GM18907 (cell line): ENCODE results near the gene LCP2.

Source experiments
- ATAC-seq: cut with Tn5 transposase; IDR thresholded peaks from one replicate; pipeline ENCODE4 v1.9.1; 2021; ENCODE audit warnings: mild to moderate bottlenecking, moderate library complexity; ENCODE audit not compliant: unreplicated experiment

Gene LCP2

GRCh38 chr5:170316937-170317336 is 19.4 kb upstream of the LCP2 start:
- no peak for ATAC-seq

- no peak for ATAC-seq
Measured at GRCh38 chr5:170315154-170315553, 17.6 kb upstream of the LCP2 start.

- ATAC-seq = no peak
Measured at GRCh38 chr5:170314541-170315095, 17.0 kb upstream of the LCP2 start.

GRCh38 chr5:170313816-170314215 is 16.2 kb upstream of the LCP2 start:
- ATAC-seq = no peak

GRCh38 chr5:170313344-170313743 is 15.8 kb upstream of the LCP2 start:
- ATAC-seq = no peak

GRCh38 chr5:170312666-170313065 is 15.1 kb upstream of the LCP2 start:
- ATAC-seq = peak; percentile 66

GRCh38 chr5:170312301-170312595 is 14.7 kb upstream of the LCP2 start:
- no peak for ATAC-seq

- ATAC-seq = no peak
Measured at GRCh38 chr5:170311511-170312300, 14.1 kb upstream of the LCP2 start.

GRCh38 chr5:170310256-170310926 is 12.8 kb upstream of the LCP2 start:
- no peak for ATAC-seq

GRCh38 chr5:170308686-170309085 is 11.1 kb upstream of the LCP2 start:
- no peak for ATAC-seq

- ATAC-seq = no peak
Measured at GRCh38 chr5:170307575-170308465, 10.2 kb upstream of the LCP2 start.

GRCh38 chr5:170306381-170306831 is 8.8 kb upstream of the LCP2 start:
- peak; percentile 80 for ATAC-seq

- no peak for ATAC-seq
Measured at GRCh38 chr5:170305646-170306025, 8.1 kb upstream of the LCP2 start.

GRCh38 chr5:170305016-170305645 is 7.6 kb upstream of the LCP2 start:
- ATAC-seq = no peak

GRCh38 chr5:170303549-170303948 is 6.0 kb upstream of the LCP2 start:
- no peak for ATAC-seq

GRCh38 chr5:170302653-170303501 is 5.3 kb upstream of the LCP2 start:
- peak; percentile 82 for ATAC-seq

GRCh38 chr5:170301981-170302652 is 4.5 kb upstream of the LCP2 start:
- no peak for ATAC-seq

GRCh38 chr5:170301149-170301548 is 3.6 kb upstream of the LCP2 start:
- no peak for ATAC-seq

GRCh38 chr5:170300361-170301013 is 2.9 kb upstream of the LCP2 start:
- no peak for ATAC-seq
